Muscle layer of colon (tissue), 2 donors: ENCODE measurements around the gene WFDC12.

Source experiments
- H3K27ac ChIP-seq: one replicate; pipeline ENCODE4 v1.7.0; 2013; ENCODE audit warnings: low read depth, mild to moderate bottlenecking, low read length, moderate library complexity
- H3K27me3 ChIP-seq, 2 donors: one replicate each; pipeline ENCODE4 v1.7.0; 2013; ENCODE audit warnings: low read length in 2 of 2, mild to moderate bottlenecking in 2 of 2; ENCODE audit not compliant: insufficient read depth in 2 of 2, control insufficient read depth in 1 of 2
- H3K36me3 ChIP-seq: one replicate; pipeline ENCODE4 v1.7.0; 2013; ENCODE audit warnings: mild to moderate bottlenecking, low read length; ENCODE audit not compliant: insufficient read depth
- H3K4me1 ChIP-seq: one replicate; pipeline ENCODE4 v1.7.0; 2013; ENCODE audit warnings: mild to moderate bottlenecking, low read length; ENCODE audit not compliant: insufficient read depth
- H3K4me3 ChIP-seq, 2 donors: one replicate each; pipeline ENCODE4 v1.7.0; 2013; ENCODE audit warnings: low read length in 2 of 2, low read depth in 1 of 2, mild to moderate bottlenecking in 1 of 2, moderate library complexity in 1 of 2
- H3K9ac ChIP-seq: one replicate; pipeline ENCODE4 v1.7.0; 2013; ENCODE audit warnings: low read length
- H3K9me3 ChIP-seq: one replicate; pipeline ENCODE4 v1.7.0; 2013; ENCODE audit warnings: mild to moderate bottlenecking, low read length
- donor health status: abdominal sarcoma.
- donor health status: Adenocarcinoma of cecum.

WFDC12 gene

DNA sequence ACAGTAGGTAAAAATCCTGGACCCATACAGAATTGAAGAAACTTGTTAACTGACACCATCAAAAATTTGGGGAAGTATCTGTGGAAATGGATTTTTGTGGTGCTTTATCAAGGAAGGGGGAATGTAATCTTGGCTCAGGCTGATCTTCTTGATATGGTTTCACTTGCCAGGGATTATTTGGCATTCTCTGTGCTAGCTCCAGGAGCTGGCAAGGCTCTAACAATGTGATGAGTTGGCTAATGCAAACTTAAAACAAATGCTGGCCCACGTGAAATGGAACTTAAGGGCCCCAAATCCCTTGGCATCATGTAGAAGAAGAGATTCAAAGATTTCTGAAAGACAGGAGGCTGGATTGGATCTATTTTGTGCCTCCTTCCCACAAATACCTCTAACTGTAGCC is 36.5 kb downstream of the WFDC12 start:
- Histone ChIP-seq H3K27me3 (no peaks in the 10 kb centered on the region), H3K36me3 (no peaks in the 10 kb centered on the region), H3K9ac (no peak overlapping the region), H3K4me3 (no peak overlapping the region), H3K9me3 (no peaks in the 10 kb centered on the region), H3K4me1 (peaks cover 9% of the 10 kb centered on the region), H3K27ac (no peak overlapping the region)

DNA sequence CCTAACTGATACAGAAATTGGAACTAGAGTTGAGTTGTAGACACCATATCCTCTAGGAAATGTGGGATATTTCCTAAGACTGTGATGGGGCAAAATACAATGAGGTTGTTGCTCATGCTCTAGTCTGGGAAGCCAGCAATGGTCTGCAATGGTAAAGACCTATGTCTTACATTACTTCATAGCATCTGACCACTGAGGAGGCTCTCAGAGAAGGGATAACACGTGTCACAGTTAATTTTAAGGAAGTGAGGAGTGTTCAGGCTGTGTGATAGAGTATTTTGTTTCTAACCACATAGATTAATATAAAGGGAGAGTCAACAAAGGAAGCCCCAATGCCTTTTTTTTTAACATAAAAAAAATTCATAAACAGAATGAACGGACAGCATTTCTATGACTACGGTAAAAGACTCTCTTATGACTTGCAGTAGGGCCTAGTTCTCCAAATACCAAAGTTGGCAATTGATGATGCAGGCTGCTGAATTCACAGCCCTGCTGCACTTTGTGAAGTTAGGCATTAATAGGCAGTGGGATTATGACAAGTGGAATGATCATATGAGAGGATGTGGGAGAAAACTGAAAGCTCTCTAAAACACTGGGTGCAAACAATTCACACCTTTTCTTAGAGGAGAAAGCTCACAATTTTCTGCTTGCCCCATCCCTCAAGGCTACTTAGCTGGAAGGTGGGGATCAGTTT is 37.0 kb downstream of the WFDC12 start:
- no peak overlapping the region for H3K9ac ChIP-seq
- peaks cover 9% of the 10 kb centered on the region for H3K4me1 ChIP-seq
- no peaks in the 10 kb centered on the region for H3K27me3 ChIP-seq
- no peak overlapping the region for H3K27ac ChIP-seq
- no peaks in the 10 kb centered on the region for H3K36me3 ChIP-seq
- H3K4me3 ChIP-seq, result no peak overlapping the region
- no peaks in the 10 kb centered on the region for H3K9me3 ChIP-seq

DNA sequence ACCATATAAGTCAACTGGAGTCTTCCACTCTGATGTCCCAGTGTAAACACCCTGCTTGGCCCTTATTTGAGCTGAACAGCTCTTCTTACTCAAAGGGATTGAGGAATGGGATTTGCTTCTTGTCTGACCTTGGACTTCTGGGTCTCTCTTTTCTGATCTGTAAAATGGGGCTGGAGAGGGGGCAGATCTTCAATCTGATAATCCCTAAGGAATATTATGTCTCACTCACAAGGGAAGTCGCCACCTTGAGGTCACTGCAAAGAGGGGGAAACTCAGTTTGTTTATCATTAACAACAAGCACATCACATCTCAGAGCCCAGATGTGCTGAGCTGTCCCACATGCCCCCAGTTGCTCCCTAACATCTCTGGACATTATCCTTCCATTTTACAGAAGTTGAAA is 38.4 kb downstream of the WFDC12 start:
- Histone ChIP-seq H3K9ac (no peak overlapping the region), H3K4me3 (no peak overlapping the region), H3K9me3 (no peaks in the 10 kb centered on the region), H3K4me1 (peaks cover 9% of the 10 kb centered on the region), H3K27me3 (no peaks in the 10 kb centered on the region), H3K36me3 (peaks cover 3% of the 10 kb centered on the region), H3K27ac (no peak overlapping the region)

DNA sequence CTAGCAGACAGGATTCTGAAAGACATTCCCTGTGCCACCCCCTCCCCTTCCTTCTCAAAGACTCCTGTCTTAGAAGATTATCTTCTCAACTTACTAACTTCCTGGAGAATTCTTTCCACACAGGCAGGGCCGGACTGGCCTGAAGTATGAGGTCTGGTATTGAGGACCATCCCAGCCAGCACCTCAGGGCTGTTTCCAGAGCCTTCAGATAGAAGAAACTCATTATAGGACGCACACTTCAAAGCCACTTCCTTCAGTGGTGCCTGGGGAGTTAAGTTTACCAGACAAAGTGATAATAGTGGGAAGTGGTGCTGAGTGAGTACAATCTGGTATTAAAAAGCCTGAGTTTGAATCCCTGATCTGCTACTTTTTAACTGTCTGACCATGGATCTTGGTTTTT is 39.0 kb downstream of the WFDC12 start:
- Histone ChIP-seq H3K4me3 (no peak overlapping the region), H3K9me3 (no peaks in the 10 kb centered on the region), H3K27ac (no peak overlapping the region), H3K36me3 (peaks cover 8% of the 10 kb centered on the region), H3K27me3 (no peaks in the 10 kb centered on the region), H3K4me1 (peaks cover 9% of the 10 kb centered on the region), H3K9ac (no peak overlapping the region)

DNA sequence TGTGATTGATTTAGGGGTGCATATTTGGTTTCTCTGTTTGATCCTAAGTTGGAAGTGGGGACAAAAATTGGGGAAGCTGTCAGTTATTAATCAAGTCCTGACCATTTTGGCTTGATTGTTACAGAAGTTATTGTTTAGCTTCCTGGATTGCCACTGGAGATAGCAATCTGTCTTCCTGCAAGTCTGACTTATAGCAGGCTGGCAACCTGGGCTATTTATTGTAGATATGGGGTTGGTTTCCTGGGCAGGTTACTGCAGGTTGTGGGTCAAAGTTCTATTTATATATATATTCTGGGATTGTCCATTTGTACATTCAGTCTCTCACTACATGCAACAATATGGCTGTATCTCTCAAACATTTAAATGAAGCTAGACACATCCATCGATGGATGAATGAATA is 41.1 kb downstream of the WFDC12 start:
- peaks cover 17% of the 10 kb centered on the region for H3K36me3 ChIP-seq
- no peak overlapping the region for H3K27ac ChIP-seq
- H3K9me3 ChIP-seq, result no peaks in the 10 kb centered on the region
- peaks cover 7% of the 10 kb centered on the region for H3K4me1 ChIP-seq
- H3K9ac ChIP-seq, result no peak overlapping the region
- no peak overlapping the region for H3K4me3 ChIP-seq
- H3K27me3 ChIP-seq, result no peaks in the 10 kb centered on the region

DNA sequence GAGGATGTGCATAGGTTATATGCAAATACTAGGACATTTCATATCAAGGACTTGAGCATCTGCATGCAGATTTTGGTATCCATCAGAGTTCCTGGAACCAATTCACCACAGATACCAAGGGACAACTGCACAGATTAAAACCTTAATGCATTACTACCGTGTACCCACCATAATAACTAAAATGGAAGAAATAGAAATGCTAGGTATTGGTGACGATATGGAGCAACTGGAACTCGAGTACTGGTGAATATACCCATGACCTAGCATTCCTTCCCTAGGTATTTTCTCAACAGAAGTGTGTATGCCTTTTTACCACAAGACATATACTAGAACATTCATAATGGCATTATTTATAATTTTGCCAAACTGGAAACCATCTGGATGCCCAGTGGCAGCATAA is 41.8 kb downstream of the WFDC12 start:
- H3K9ac ChIP-seq, result no peak overlapping the region
- H3K4me1 ChIP-seq, result peaks cover under 1% of the 10 kb centered on the region
- no peak overlapping the region for H3K27ac ChIP-seq
- H3K4me3 ChIP-seq, result no peak overlapping the region
- H3K27me3 ChIP-seq, result no peaks in the 10 kb centered on the region
- no peaks in the 10 kb centered on the region for H3K9me3 ChIP-seq
- peaks cover 17% of the 10 kb centered on the region for H3K36me3 ChIP-seq

DNA sequence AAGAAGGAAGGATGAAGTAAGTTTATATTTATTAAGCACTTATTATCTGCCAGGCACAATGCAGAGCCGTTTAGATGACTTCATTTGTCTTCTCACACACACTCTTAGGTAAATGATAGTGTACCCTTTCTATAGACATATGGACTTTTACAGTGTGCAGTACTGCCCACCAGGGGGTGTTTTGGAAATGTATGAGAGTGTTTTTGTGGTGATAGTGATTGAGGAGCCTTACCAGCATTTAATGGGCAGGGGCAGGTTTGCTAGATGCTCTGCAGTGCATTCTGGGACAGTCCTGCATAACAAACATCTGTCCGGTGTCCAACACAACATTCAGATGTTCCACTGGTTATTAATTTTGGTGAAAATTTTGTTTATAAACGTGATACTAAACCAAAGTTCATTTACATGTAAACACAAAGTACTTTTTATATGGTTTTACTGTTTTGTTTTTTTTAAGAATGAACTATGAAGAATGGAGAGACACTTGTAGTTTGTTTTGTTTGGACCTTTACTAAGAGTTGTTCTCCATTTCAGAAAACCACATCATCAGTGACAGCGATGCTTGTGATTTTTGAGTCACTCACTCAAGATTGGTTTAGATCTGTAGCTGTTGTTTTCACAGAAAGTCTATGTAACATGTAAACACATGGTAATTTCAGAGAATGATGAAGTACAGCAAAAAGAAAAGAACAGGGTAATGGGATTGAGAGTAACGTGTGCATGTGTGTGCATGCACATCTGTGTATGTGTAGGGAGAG is 43.2 kb downstream of the WFDC12 start:
- Histone ChIP-seq H3K9me3 (no peaks in the 10 kb centered on the region), H3K9ac (no peak overlapping the region), H3K27me3 (no peaks in the 10 kb centered on the region), H3K36me3 (peaks cover 19% of the 10 kb centered on the region), H3K27ac (no peak overlapping the region), H3K4me3 (no peak overlapping the region), H3K4me1 (no peaks in the 10 kb centered on the region)

DNA sequence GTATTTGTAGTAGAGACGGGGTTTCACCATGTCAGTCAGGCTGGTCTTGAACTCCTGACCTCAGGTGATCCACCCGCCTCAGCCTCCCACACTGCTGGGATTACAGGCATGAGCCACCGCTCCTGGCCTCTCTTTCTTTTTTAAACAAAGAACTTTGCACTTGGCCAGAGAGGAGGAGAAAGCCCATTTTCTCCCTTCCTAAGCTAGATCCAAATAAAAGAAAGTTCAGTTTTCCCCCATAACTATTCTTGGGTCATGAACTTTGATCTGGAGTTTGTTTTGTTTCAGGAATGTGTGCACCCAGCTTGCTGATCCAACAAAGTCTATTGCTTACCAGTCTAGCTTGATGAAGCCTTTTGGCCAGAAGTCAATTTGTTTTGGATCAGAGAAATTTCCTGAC is 46.7 kb downstream of the WFDC12 start:
- H3K4me1 ChIP-seq, result no peaks in the 10 kb centered on the region
- H3K9me3 ChIP-seq, result no peaks in the 10 kb centered on the region
- no peak overlapping the region for H3K4me3 ChIP-seq
- no peaks in the 10 kb centered on the region for H3K27me3 ChIP-seq
- no peak overlapping the region for H3K9ac ChIP-seq
- H3K27ac ChIP-seq, result no peak overlapping the region
- H3K36me3 ChIP-seq, result peaks cover 31% of the 10 kb centered on the region
